Testis (tissue), 3 donors: Measurements from ENCODE around the gene MANSC1. TPM values are rescaled to one million over a fixed set of nuclear protein-coding genes. Genes with fewer than 3 reads are reported as not detected.

Source experiments
- polyA plus RNA-seq: library from polyadenylated mRNA; stranded (reverse); fragments of 350-450 nt; fragmentation: Illumina TruSeq; extraction: RNeasy Lipid Tissue Mini Kit (QIAGEN cat#74804); gene quantifications from one replicate; pipeline ENCODE4 v1.2.3, GENCODE V29; 2014; ENCODE audit warnings: low read depth, low replicate concordance; ENCODE audit not compliant: insufficient read depth
- small RNA-seq, 2 donors: library from RNA; depleted of rRNA; stranded (forward); fragments of <200 nt; gene quantifications; one replicate each; pipeline ENCODE3, GENCODE V24; 2016
- total RNA-seq, 2 donors: library from RNA; depleted of rRNA; stranded (reverse); fragments of >200 nt; gene quantifications; one replicate each; pipeline ENCODE4 v1.2.3, GENCODE V29; 2016

MANSC1 gene
- total and polyA plus RNA-seq, 3 donors from 2014 or later = 24.0 to 30.3 (median 24.7) TPM

Small RNA genes within 50 kb of the gene (small RNA-seq; reads per million reads assigned to genes)
- gene RNU6-318P = 0 reads per million in 2 donors

Other genes starting within 250 kb of the MANSC1 start
- gene LRP6, start 83.2 kb downstream of the MANSC1 start, total RNA-seq = 10 to 100 TPM; 39.3 to 42.6 TPM
- gene LRP6, start 83.2 kb downstream of the MANSC1 start, polyA plus RNA-seq = 11.5 TPM
- gene BORCS5, start 6.8 kb upstream of the MANSC1 start, total RNA-seq = 10 to 100 TPM; 22.8 to 46.3 TPM
- gene BORCS5, start 6.8 kb upstream of the MANSC1 start, polyA plus RNA-seq = 20.3 TPM
- 10 to 100 TPM; 42.1 to 48.6 TPM for gene DUSP16, start 212.6 kb upstream of the MANSC1 start, total RNA-seq
- 22.5 TPM for gene DUSP16, start 212.6 kb upstream of the MANSC1 start, polyA plus RNA-seq